ENCODE measurements around the gene MDFI.
"Not testable (repeated sequence)": the region's sequence is repeated elsewhere in the genome, so short reads cannot be mapped to it uniquely, and the experiment has no call there.

MDFI gene

DNA sequence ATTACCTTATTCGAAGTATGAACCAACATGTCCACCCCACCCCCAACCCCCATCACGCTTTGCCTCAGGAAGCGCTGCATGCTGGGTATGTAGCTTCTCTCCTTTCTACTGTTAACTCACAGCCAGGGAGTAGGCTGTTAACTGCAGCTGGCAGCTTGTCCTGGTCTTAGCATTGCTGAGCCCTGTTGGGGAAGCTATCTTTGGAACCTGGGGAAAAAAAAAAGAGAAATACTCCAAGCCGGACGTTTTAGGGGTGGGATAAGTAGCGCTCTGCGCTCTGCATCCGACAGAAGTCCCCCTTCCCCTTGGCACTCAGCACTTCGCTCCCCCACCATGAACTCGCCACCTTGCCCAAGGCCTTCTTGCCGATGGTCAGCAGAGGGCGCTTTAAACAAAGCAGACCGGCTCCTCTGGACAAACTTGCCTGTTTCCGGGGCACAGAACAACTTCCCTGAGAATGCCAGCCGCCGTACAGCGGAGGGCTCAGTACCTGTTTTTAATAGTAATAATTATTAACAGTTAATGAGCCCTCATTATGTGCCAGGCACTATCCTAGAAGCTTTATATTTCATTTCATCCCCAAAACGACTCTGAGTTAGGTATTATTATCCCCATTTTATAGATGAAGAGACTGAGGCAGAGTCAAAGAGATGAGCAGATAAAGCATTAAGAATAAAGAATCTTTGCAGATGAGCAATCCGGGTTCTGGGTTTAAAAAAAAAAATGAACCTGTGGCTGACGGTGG is 35.2 kb upstream of the MDFI start:
- no peak for FAIRE-seq

DNA sequence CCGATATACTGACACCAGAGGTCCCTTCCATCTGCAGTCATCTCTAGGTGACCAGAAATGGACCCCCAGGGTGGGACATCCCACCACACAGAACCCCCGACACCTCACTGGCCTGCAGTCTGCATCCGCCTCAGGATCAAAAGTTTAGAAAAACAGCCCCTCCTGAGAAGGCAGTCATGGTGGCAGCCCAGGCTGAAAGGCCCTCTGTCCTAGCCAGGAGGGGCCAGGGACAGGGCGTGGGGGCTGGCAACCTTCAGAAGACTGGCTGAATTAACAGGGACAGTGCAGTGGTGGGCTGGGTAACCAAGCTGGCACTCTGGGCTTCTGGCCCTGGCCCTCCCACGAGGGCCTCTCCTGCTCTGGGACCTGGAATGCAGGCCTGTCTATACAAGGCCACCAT is 34.3 kb upstream of the MDFI start:
- FAIRE-seq, result no peak

DNA sequence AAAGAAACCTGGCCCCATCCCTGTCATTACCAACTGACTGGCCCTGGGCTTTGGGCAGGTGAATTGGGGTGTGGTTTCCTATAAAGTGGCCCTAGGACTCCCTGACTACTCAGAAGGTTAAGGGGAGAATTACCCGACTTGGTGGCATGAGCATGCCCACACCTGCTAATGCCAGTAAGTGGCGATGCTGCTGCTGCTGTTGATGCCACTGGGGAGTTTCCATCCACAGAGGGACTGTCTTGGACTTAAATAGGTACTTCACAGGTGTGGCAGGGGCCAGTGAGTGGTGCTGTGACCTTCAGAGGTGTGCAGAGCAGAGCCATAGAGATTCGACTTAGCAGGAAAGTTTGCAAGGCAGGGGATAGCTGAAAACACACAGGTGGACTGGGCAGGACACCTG is 32.6 kb upstream of the MDFI start:
- FAIRE-seq, result no peak

DNA sequence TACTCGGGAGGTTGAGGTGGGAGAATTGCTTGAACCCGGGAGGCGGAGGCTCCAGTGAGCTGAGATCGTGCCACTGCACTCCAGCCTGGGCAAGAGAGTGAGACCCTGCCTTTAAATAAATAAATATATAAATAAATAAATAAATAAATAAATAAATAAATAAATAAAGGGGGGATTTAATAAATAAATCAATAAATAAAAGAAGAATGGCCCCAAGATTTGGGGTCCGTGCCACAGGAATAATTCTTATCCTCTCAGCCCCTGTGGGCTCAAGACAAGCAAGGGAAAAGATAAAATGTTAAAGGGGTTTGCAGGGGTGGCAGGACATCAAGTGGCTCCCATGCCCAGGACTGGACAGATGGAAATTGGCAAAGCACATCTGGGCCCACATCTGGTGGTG is 31.2 kb upstream of the MDFI start:
- FAIRE-seq, result no peak

DNA sequence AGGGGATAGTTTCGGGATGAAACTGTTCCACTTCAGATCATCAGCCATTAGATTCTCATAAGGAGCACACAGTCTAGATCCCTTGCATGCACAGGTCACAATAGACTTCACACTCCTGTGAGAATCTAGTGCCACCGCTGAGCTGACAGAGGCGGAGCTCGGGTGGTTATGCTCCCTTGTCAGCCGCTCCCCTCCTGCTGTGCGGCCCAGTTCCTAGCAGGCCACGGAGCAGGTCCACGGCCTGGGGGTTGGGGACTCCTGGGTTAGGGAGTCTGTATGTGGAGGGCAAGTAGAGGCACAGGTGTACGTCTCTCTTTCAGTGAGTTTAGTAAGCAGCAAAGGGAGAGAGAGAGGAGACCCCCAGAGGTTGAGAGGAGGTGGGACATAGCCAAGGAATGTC is 30.5 kb upstream of the MDFI start:
- no peak for FAIRE-seq

DNA sequence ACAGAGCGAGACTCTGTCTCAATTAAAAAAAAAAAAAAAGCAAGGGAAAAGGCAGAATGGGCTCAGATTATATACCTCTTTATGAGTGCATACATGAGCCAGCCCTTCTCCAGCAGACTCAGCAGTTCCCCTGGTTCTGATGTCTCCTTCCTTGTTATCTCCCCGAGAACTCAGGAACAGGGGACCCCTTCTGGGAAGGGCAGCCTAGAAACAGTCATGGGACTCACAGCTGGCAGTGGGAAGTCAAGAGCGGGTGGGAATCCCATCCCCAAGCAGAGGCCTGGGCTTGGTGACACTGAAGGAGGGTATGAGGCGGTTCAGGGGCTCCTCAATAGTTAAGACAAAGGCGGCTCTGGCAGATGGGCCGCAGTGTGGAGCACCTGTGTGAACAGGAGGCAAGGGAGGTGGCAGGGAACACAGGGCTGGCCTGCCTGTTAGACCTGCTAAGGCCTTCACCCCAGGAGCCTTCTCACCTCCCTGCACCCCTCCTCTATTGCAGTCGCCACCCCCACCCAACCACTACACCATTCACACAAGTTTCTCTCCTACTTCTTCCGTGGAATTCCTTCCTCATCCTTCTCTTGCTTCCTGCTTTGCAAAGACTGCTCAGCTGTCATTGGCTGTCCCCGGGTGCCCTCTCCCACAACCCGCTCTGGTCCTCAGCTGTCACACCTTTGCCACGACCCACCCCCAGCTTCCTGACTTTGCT is 29.7 kb upstream of the MDFI start:
- no peak for FAIRE-seq

DNA sequence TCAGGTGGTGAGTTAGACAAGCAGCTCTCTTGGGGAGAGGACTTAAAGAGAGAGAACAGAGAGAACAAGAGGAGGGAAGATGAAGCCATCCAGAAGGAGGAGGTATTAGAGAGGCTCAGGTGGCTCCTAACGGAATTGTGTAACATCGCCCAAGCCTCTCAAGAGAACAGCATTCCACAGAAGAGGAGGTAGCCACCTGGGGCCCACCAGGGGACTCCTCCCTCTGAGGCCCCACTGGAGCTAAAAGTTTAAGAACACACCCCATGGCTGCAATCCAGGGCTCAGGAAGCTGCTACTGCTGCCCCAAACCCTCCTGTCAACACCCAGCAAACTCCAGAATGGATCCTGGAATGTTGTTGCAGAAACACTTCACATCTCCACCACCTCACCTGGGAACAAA is 23.6 kb upstream of the MDFI start:
- no peak for FAIRE-seq

DNA sequence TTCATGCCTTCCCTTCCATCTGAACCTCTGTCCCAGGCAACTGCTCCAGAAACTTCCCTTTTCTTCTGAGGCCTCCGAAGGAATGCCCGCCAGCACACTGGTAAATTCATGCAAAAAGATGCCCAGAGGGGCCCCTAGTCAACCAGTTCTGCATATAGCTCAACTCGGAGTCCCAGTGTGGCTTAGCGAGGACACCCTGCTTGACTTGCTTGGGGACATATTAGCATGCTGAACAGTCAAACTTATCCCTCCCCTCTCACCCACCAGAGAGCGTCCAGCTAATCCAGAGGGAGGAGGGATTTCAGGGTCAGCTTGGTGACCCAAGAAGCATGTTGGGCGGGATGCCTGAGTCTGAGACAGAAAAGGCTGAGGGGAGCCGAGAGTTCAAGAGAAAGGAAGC is 23.0 kb upstream of the MDFI start:
- no peak for FAIRE-seq

DNA sequence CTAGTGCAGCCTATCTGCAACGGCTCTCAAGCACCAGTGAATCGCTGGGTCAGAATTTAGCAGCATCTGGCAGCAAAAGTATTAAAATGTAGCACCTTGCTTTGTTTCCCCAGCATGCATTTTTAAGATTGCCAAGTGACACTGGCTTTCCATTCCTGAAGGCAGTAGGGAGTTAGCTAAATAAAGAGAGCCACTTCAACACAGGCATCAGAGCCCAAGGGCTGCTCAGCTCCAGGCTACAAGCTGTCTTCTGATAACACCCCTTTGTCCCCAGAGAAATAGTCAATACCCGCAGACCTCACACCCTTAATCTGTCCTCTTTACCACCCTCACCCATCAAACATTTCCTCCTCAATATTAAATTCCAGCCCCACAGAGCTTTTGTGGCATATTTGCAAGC is 19.7 kb upstream of the MDFI start:
- no peak for FAIRE-seq

DNA sequence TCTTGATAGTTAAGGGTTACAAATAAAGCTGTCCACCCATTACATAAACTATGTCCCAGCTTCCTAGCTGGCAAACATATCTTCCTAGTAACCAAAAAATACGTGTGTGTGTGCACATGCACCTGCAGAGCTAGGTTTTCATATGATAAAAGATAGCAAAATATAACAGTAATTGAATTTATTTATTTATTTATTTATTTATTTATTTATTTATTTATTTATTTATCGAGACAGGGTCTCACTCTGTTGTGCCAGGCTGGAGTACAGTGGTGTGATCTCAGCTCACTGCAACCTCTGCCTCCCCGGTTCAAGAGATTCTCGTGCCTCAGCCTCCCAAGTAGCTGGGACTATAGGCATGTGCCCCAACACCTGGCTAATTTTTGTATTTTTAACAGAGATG is 19.1 kb upstream of the MDFI start:
- FAIRE-seq, result not testable (repeated sequence)

DNA sequence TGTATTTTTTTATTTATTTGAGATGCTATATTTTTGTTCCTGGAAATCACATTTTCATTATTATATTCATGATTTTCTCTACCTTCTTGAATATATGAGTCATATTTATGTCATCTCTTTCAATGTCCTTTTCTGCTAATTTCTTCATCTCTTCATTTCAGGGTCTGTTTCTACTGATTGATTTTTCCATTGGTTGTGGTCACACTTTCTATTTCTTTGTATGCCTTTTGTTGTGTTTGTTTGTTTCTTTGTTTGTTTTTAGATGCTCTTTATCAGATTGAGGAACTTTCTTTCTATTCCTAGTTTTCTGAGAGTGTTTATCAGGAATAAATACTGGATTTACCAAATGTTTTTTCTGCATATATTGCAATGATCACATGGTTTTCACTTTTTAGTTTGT is 16.9 kb upstream of the MDFI start:
- no peak for FAIRE-seq

DNA sequence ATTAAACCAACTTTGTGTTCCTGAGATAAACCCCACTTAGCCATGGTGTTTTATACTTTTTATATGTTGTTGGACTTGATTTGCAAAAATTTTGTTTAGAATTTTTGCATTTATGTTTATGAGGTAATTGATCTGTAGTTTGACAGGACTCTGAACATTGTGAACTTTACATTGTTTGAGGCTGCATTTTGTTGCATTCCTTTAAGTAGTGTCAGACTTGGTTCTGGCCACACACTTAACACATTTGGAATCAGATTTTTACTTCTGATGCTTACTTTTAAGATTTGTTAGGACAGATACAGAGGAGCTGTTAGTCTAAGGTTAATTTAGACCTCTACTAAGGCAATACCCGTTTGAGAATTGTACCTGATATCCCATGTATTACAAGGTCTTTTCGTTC is 16.5 kb upstream of the MDFI start:
- no peak for FAIRE-seq

DNA sequence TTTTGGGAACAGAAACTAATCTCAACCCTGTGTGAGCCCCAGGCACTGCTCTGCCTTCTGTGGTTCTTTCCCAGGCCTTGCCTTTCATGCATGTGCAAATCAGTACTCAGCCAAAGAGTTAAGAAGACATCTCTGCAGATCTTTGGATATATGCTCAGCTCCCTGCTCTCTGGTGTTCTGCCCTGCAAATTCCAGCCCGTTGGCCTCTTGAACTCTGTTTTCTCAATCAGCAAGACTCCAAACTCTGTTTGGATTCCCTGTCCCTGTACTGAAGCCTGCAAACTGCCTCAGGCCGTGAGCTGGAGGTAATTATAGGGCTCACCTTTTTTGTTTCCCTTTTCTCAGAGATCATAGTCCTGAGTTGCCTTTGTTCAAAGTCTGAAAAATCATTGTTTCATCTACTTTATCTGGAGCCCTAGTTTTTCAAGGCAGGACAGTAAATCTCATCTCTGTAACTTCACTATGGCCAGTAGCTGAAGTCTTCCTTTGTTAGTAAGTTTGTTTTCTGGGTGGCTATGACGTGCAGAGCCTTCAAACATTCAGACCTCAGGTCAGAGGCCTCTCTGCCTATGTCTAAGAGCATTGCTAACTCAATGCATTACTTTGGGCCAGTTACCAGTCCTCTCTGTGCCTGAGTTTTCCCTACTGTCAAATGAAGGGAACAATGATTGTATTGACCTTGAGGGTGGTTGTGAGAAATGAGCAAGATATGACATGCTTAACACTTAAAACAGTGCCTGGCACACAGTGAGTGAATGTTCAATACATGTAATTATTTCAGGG is 15.9 kb upstream of the MDFI start:
- FAIRE-seq, result no peak

DNA sequence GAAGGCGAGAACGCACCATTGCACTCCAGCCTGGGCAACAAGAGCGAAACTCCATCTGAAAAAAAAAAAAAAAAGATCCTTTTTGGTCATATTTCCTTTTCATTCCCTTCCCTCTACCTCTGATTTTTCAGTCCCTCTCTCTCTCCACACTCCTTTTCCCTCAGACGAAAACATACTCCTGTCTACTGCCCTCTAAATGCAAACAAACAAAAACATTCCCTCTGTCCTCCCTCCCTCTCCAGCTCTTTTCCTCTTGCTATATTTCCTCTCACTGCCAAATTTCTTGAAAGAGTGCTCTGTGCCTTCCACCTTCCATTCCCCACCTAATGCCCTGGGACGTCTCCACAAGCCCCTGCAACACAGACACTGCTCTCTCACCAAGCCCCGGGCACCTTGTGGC is 14.9 kb upstream of the MDFI start:
- no peak for FAIRE-seq

DNA sequence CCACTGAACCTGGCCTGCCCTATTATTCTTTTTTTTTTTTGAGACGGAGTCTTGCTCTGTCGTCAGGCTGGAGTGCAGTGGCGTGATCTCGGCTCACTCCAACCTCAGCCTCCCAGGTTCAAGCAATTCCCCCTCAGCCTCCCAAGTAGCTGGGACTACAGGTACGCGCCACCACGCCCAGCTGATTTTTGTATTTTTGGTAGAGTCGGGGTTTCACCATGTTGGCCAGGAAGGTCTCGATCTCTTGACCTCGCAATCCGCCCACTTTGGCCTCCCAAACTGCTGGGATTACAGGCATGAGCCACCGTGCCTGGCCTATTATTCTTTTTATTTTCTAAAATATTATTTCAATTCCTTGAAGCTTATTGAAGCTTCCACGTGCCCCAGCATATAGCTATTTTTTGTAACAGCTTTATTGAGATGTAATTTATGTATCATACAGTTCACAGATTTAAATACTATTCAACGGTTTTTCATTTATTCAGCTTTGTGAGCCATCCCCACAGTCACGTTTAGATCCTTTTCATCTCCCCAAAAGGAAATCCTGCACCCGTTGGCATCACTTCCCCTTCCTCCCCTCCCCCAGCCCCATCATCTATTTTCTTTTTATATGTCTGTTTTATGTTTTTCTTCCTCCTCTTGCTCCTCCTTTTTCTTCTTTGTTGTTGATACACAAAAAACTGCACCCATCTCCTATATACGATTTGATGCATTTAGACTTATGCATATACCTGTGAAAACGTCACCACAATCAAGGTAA is 13.5 kb upstream of the MDFI start:
- FAIRE-seq, result no peak

DNA sequence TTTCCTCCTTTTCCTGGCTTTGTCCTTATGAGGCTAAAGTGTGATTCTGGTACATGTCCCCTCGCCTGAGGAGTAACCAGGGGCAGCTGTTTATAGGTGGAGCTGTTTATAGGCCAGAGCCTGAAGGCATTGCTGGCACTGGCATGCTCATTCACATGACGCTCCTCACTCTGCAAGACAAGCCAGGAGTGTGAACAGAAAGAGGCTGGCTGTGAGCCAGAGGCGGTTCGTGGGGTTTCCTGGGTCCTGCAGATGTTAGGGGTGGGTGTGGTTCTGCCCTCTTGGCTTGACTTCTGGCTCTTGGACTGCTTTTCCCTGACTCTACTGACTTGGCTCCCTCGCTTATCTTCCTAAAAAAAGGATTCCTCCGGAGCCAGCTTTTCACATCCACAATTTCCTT is 12.8 kb upstream of the MDFI start:
- FAIRE-seq, result no peak

DNA sequence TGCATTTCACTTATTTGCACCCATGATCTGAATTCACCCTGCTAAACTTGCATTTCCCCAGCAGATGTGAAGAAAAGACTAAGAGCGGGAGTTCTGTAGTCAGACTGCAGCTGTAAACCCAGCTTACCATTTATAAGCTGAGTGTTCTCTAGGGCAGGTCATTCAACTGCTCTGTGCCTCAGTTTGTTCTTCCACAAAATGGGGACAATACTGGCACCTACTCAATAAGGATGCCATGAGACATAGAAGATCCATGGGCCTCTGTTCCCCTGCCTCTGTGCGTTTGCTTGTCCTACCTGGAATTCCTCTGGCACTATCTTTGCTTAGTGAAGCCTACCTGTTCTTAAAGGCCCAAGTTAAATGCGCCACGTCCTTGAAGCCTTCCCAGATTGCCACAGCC is 12.2 kb upstream of the MDFI start:
- no peak for FAIRE-seq

DNA sequence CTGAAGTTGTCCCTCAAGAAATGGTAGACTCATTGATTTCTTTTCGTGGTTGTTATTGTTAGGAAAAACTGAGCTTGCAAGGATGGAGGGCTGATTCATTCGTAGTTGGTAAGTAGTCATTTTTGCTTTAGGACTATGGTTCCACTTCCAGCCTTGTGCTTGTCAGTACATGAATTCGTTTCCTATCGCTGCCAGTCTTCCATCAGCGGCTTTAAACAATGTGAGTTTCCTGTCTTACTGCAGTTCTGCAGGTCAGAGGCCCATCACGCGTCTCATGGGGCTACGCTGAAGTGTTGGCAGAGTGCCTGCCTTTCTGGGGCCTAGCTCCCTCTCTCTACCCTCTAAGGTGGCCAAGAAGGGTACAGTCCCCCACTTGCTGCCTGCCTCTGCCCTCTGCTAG is 11.4 kb upstream of the MDFI start:
- no peak for FAIRE-seq

DNA sequence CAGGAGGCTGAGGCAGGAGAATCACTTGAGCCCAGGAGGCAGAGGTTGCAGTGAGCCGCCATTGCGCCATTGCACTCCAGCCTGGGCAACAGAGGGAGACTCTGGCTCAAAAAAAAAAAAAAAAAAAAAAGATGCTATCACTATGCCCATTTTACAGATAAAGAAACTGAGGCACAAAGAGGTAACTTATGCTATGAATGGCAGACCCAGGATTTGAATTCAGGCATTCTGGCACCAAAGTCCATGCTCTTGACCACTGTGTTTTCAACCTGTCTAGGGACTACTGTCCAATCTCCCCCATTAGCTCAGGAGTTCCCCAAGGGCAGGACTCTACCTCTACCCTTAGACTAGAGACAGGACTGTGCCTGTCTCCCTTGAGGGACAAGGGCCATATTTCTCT is 9.1 kb upstream of the MDFI start:
- FAIRE-seq, result no peak

DNA sequence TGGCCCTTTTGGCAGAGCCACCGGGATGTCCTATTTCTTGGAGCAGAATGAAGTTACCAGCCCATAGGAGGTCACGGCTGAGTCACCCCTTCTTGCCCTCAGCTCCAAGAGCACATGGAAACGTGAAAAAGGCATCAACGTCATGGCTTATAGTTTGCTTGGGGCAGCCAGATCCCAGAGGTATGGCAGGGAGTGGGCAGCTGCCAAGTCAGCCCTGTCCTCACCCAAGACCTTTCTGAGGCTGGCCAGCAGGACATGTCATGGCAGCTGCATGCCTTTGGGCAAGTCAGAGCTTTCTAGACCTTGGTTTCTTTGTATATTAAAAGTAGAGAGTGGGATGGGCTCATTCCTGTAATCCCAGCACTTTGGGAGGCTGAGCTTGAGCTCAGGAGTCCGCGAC is 8.2 kb upstream of the MDFI start:
- FAIRE-seq, result no peak

DNA sequence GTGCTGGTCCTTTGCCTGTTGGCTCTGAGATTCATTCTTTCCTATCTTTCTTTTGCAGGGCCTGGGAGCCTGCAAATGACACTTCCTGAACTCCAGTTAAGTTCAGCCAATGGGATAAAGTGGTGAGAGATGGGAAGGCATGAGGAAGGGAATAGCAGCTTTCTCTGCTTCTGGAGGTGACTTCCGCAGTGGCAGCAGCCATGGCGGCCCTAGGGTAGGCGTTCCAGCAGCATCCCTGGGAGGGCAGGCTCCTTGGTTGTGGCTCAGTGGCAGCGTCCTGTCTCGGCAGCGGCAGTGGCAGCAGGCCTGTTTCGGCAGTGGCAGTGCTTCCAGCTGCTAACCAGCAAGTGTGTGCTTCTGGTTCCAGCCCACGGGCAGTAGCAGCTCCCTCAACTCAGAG is 7.3 kb upstream of the MDFI start:
- FAIRE-seq, result no peak

DNA sequence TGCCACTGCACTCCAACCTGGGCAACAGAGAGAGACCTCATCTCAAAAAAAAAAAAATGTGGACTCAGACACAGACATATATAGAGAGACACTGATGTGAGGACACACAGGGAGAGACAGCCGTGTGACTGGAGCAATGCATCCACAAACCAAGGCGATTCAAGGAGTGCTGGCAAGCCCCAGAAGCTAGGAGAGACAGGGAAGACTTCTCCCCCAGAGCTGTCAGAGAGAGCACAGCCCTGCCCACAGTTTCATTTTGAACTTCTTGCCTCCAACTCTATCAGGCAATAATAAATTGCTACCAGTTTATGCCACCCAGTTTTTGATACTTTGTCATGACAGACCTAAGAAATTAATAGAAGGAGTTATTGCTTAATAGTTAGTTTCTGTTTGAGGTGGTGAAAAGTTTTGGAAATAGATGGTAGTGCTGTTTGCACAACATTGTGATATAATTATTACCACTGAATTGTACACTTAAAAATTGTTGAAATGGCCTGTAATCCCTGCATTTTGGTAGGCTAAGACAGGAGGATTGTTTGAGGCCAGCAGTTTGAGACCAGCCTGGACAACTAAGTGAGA is 5.1 kb upstream of the MDFI start:
- FAIRE-seq, result no peak

DNA sequence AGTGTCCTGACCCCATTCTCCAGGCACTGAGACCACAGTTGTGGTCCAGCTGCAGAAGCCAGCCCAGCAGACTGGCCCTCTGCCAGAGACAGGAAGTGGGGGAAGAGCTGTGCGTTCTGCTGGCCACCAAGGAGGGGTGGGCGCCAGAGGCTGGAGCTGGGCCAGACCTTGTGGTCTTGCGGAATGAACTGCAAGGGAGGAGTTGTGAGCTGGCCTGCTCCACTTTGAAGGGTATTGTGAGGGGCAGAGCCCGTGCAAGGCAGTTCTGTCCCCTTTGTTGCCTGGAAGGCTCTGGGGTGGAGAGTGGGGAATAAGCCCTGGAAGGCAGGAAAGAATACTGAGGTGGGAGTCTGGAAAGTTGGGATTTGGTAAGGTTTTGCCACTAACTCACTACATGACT is 3.6 kb upstream of the MDFI start:
- no peak for FAIRE-seq

Data from endometrium (tissue), 2 donors.